ENCODE results near the gene STEAP1B. TPM values are rescaled to one million over a fixed set of nuclear protein-coding genes. Genes with fewer than 3 reads are reported as not detected.

The STEAP1B gene
- total and polyA plus RNA-seq, 2 of the 4 experiments (the other 2 are of a cell fraction), result 7.9 to 13.8 TPM

DNA sequence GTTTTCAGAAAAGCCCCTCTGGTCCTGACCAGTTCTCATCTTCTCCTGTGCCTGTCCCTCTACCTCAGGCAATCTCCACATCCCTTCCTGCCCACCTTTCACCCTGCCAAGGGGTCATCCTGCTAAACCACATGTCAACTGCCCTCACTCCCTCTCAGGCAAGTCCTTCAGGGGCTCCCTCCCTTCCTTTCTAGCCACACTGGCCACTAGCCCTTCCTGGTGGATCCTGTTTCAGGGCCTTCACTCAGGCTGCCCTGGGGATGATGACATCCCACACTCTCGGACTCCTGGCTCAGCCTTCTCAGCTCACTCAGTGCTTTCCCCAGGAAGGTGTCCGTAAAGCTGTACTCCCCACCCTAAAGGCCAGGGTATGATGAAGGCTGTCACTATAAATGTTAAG, 13.4 kb downstream of the STEAP1B start:
- H4K20me1 ChIP-seq (ENCODE audit: insufficient read depth, low read length), result no peaks in the 10 kb centered on the region
- no peaks in the 10 kb centered on the region for H3K36me3 ChIP-seq (ENCODE audit: control insufficient read depth, insufficient read depth, low read length)
- H3K27ac ChIP-seq (ENCODE audit: insufficient read depth, low read length), result no peak overlapping the region
- no peaks in the 10 kb centered on the region for H3K27me3 ChIP-seq (ENCODE audit: control insufficient read depth, insufficient read depth, low read length)
- dilution Hi-C loops (cut with HindIII; ENCODE audit: low sequenced_read_pairs, unreplicated experiment) (loop anchor here (25.0 kb wide), 1 partner anchor 374 kb away; no protein-coding TSS in a partner anchor), intact Hi-C loops (cut with micrococcal nuclease) (loop anchor here (10.0 kb wide), 1 partner anchor 162 kb away; no protein-coding TSS in a partner anchor), in situ Hi-C loops (cut with MboI; ENCODE audit: low sequenced_read_pairs) (no loop called here)
- no peak overlapping the region for H2AK5ac ChIP-seq (ENCODE audit: low read depth, low read length)
- no peak overlapping the region for H3K56ac ChIP-seq (ENCODE audit: extremely low read depth, insufficient read depth, low read length)
- H3K18ac ChIP-seq (ENCODE audit: low read depth, low read length), result no peak overlapping the region
- peak overlapping the region; percentile 47 for H2AFZ ChIP-seq (replicated peaks; ENCODE audit: low read length, poor library complexity)
- H2BK5ac ChIP-seq (ENCODE audit: low read depth, low read length, poor library complexity, severe bottlenecking), result no peak overlapping the region
- no peak overlapping the region for H3K9ac ChIP-seq (ENCODE audit: low read depth, low read length)
- WGBS, 2 experiments (ENCODE audit: extremely low coverage in 2 of 2, insufficient read length in 1 of 2), result no CpG with 5 or more reads among the region's 2 CpGs
- H4K5ac ChIP-seq (ENCODE audit: low read depth, low read length), result no peak overlapping the region
- no TSS peak for BruUV-seq (replicated peaks)
- no peak overlapping the region for H2BK120ac ChIP-seq (ENCODE audit: low read depth, low read length)
- H3K9me1 ChIP-seq (ENCODE audit: insufficient read depth, low read length), result no peaks in the 10 kb centered on the region
- H4K8ac ChIP-seq (ENCODE audit: low read depth in 2 of 2, low read length in 2 of 2), result no peak overlapping the region
- CTCF ChIA-PET, result no interaction called here
- H4K91ac ChIP-seq (ENCODE audit: insufficient read depth, low read depth, low read length), result no peak overlapping the region
- no peak for ATAC-seq (ENCODE audit: low read depth)
- TF ChIP-seq SMC3 (IDR thresholded peaks at IDR 0.05; ENCODE audit: low read depth, low read length), result no peak
- no peak overlapping the region for H2AK9ac ChIP-seq (replicated peaks; ENCODE audit: low read depth, low read length, poor library complexity)
- H2BK20ac ChIP-seq (ENCODE audit: low read depth, low read length), result no peak overlapping the region
- H3K4me1 ChIP-seq (ENCODE audit: control insufficient read depth, insufficient read depth, low read length), result peaks cover 2% of the 10 kb centered on the region
- no peaks in the 10 kb centered on the region for H3K9me3 ChIP-seq (ENCODE audit: control insufficient read depth, insufficient read depth, low read length)
- H3K79me1 ChIP-seq (ENCODE audit: low read depth in 1 of 2, low read length in 2 of 2), result no peaks in the 10 kb centered on the region
- no peak overlapping the region for H3K4me2 ChIP-seq (ENCODE audit: low read depth, low read length)
- H3K4ac ChIP-seq (ENCODE audit: low read depth, low read length), result no peak overlapping the region
- no peak overlapping the region for H3K23ac ChIP-seq (ENCODE audit: low read depth, low read length)
- no peak overlapping the region for H3K4me3 ChIP-seq (ENCODE audit: insufficient read depth, low read depth, low read length)
- H3K14ac ChIP-seq (replicated peaks; ENCODE audit: low read depth, low read length), result no peak overlapping the region
- DNase-seq, result no peak
- H2BK15ac ChIP-seq (ENCODE audit: low read depth, low read length), result no peak overlapping the region
- POLR2A ChIA-PET (ENCODE audit: unreplicated experiment), result no interaction called here
